GM10248 (cell line): Measurements from ENCODE around the gene SIGLEC9.

Experiments used
- CTCF ChIA-PET: fragments of 300-600 bp; sonication (Branson Sonifier 250); formaldehyde crosslinking; extraction: SDS; loops from one replicate; lab custom pipeline; 2021; ENCODE audit warnings: antibody characterized with exemption; lab: Yijun Ruan, JAX
- POLR2A ChIA-PET: fragments of 350-650 bp; sonication (Branson Sonifier 250); formaldehyde crosslinking; extraction: SDS; loops from one replicate; lab custom pipeline; 2020; ENCODE audit warnings: antibody characterized with exemption; lab: Yijun Ruan, JAX
- DNase-seq: peaks from one replicate; pipeline ENCODE4 v3.0.0; 2012; ENCODE audit errors: extremely low spot score
- CTCF ChIP-seq: IDR thresholded peaks from 2 replicates; pipeline ENCODE4 v1.5.1; 2012; ENCODE audit warnings: mild to moderate bottlenecking, low read depth; ENCODE audit errors: extremely low read depth, missing control alignments, control extremely low read depth

The SIGLEC9 gene

GRCh38 chr19:51124216-51124615 is 490 bp upstream of the SIGLEC9 start:
- DNase-seq = no peak
- no peak for TF ChIP-seq CTCF
- POLR2A ChIA-PET = no interaction called here
- CTCF ChIA-PET = no interaction called here

- no peak for DNase-seq
- no peak for TF ChIP-seq CTCF
- POLR2A ChIA-PET = no interaction called here
- CTCF ChIA-PET = no interaction called here
Measured at GRCh38 chr19:51125421-51126075, 842 bp downstream of the SIGLEC9 start.

GRCh38 chr19:51127032-51127431 is 2.3 kb downstream of the SIGLEC9 start:
- no peak for TF ChIP-seq CTCF
- CTCF ChIA-PET = no interaction called here
- no peak for DNase-seq
- POLR2A ChIA-PET = no interaction called here

- DNase-seq = no peak
- TF ChIP-seq CTCF = no peak
- ChIA-PET POLR2A (no interaction called here), CTCF (no interaction called here)
Measured at GRCh38 chr19:51127755-51128154, 3.0 kb downstream of the SIGLEC9 start.

GRCh38 chr19:51128227-51128626 is 3.5 kb downstream of the SIGLEC9 start:
- TF ChIP-seq CTCF = no peak
- CTCF ChIA-PET = no interaction called here
- POLR2A ChIA-PET = no interaction called here
- DNase-seq = no peak

GRCh38 chr19:51129716-51130115 is 5.0 kb downstream of the SIGLEC9 start:
- ChIA-PET CTCF (no interaction called here), POLR2A (no interaction called here)
- TF ChIP-seq CTCF = no peak
- DNase-seq = no peak
